A549 (cell line): ENCODE data around the gene ADSL.

Experiments
- BCL3 ChIP-seq: fragments of >200 bp; sonication (Bioruptor Twin); formaldehyde crosslinking; IDR thresholded peaks from 3 replicates; pipeline ENCODE4 v1.6.1; 2016
- EP300 ChIP-seq, 2 experiments: fragments of >200 bp; sonication (Bioruptor Twin); formaldehyde crosslinking; IDR thresholded peaks; 2 replicates in 1 of 2; 3 replicates in 1 of 2; pipeline ENCODE4 v1.6.1; 2016 to 2017
- MAFK ChIP-seq: fragments of 450-650 bp; IDR thresholded peaks from 2 replicates; pipeline ENCODE4 v1.6.1; 2014; ENCODE audit not compliant: partially characterized antibody
- RNF2 ChIP-seq: fragments of 200-600 bp; sonication (generic); IDR thresholded peaks from 2 replicates; pipeline ENCODE4 v1.6.1; 2016; ENCODE audit warnings: low read depth, mild to moderate bottlenecking, antibody characterized with exemption, moderate library complexity, borderline replicate concordance
- TF ChIP-seq, protein P1 (sequence below): fragments of >200 bp; sonication (Bioruptor Twin); formaldehyde crosslinking; IDR thresholded peaks from 3 replicates; pipeline ENCODE4 v1.5.1; 2016

GRCh38 chr22:40367342-40367741 is 21.0 kb downstream of the ADSL start:
- TF ChIP-seq, protein P1, sequence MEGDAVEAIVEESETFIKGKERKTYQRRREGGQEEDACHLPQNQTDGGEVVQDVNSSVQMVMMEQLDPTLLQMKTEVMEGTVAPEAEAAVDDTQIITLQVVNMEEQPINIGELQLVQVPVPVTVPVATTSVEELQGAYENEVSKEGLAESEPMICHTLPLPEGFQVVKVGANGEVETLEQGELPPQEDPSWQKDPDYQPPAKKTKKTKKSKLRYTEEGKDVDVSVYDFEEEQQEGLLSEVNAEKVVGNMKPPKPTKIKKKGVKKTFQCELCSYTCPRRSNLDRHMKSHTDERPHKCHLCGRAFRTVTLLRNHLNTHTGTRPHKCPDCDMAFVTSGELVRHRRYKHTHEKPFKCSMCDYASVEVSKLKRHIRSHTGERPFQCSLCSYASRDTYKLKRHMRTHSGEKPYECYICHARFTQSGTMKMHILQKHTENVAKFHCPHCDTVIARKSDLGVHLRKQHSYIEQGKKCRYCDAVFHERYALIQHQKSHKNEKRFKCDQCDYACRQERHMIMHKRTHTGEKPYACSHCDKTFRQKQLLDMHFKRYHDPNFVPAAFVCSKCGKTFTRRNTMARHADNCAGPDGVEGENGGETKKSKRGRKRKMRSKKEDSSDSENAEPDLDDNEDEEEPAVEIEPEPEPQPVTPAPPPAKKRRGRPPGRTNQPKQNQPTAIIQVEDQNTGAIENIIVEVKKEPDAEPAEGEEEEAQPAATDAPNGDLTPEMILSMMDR, result no peak
- TF ChIP-seq MAFK, result no peak
- no peak for TF ChIP-seq EP300 (IDR thresholded peaks at IDR 0.05)
- TF ChIP-seq RNF2, result no peak
- TF ChIP-seq BCL3, result no peak
